Mucosa of descending colon (tissue), 3 donors: ENCODE results near the gene CPPED1. TPM values are rescaled to one million over a fixed set of nuclear protein-coding genes. Genes with fewer than 3 reads are reported as not detected.

Experiments used
- ATAC-seq: fragments of 200-7000 bp; cut with Tn5 transposase; one replicate; pipeline ENCODE4 v1.9.1; 2020; ENCODE audit warnings: mild to moderate bottlenecking, moderate library complexity
- DNase-seq, 3 donors: peaks; one replicate each; pipeline ENCODE4 v3.0.0-alpha.2; 2020
- H3K36me3 ChIP-seq: fragments of 200-600 bp; one replicate; pipeline ENCODE4 v1.8.0; 2021; ENCODE audit warnings: low read depth, mild to moderate bottlenecking
- H3K4me1 ChIP-seq: fragments of 200-600 bp; one replicate; pipeline ENCODE4 v1.8.0; 2021; ENCODE audit warnings: low read depth, mild to moderate bottlenecking
- H3K4me3 ChIP-seq: fragments of 200-600 bp; one replicate; pipeline ENCODE4 v1.8.0; 2021; ENCODE audit warnings: mild to moderate bottlenecking
- H3K9me3 ChIP-seq: fragments of 200-600 bp; one replicate; pipeline ENCODE4 v1.8.0; 2021; ENCODE audit warnings: mild to moderate bottlenecking
- CTCF ChIP-seq: fragments of 200-600 bp; IDR thresholded peaks from one replicate; pipeline ENCODE4 v1.8.0; 2022; ENCODE audit warnings: antibody characterized with exemption, mild to moderate bottlenecking
- intact Hi-C, 2 donors: fragments of 100-400 bp; cut with DNase I in 1 of 2; cut with micrococcal nuclease in 1 of 2; formaldehyde crosslinking; loops; one replicate each; pipeline versions ENCODE4 v1.11.0 to v1.11.1; 2022; cut with DNase I, micrococcal nuclease
- total RNA-seq, 3 donors: library from RNA; stranded (reverse); fragmentation: NEBNext Ultra II Directional in 2 of 3; extraction: Animal tissue kit (Norgen Biotek cat#: 25700) in 2 of 3; gene quantifications; one replicate each; pipeline versions ENCODE4 v1.2.1 to v1.2.4, GENCODE V29; 2021 to 2023
- donor health status: DM: no; HTN: no; CAD: no; lungs with moderate emphysema.
- donor health status: DM: no; HTN: no; CAD: no.
- donor health status: DM: no; HTN: yes; CAD: no.

CPPED1 gene
- total RNA-seq, 3 donors from 2014 or later = 18.9 to 25.0 (median 23.4) TPM

- H3K36me3 ChIP-seq = no peaks in the 10 kb centered on the region
- DNase-seq = no peak
- intact Hi-C loops = no loop called here
- no peak overlapping the region for H3K4me3 ChIP-seq
- no peaks in the 10 kb centered on the region for H3K4me1 ChIP-seq
- ATAC-seq = no peak
- TF ChIP-seq CTCF = no peak
- H3K9me3 ChIP-seq = no peaks in the 10 kb centered on the region
These were observed 178.0 kb downstream of the CPPED1 start for GRCh38 chr16:12625716-12626115.

GRCh38 chr16:12625068-12625467 lies 178.6 kb downstream of the CPPED1 start:
- intact Hi-C loops = no loop called here
- TF ChIP-seq CTCF = no peak
- no peaks in the 10 kb centered on the region for H3K4me1 ChIP-seq
- no peak for ATAC-seq
- DNase-seq = no peak
- H3K36me3 ChIP-seq = no peaks in the 10 kb centered on the region
- H3K4me3 ChIP-seq = no peak overlapping the region
- no peaks in the 10 kb centered on the region for H3K9me3 ChIP-seq

GRCh38 chr16:12620150-12620549 lies 183.5 kb downstream of the CPPED1 start:
- TF ChIP-seq CTCF = no peak
- Histone ChIP-seq H3K36me3 (no peaks in the 10 kb centered on the region), H3K4me1 (no peaks in the 10 kb centered on the region), H3K4me3 (no peak overlapping the region), H3K9me3 (no peaks in the 10 kb centered on the region)
- ATAC-seq = no peak
- no peak for DNase-seq
- intact Hi-C loops = no loop called here

GRCh38 chr16:12618515-12618914 lies 185.2 kb downstream of the CPPED1 start:
- H3K4me3 ChIP-seq = no peak overlapping the region
- no peaks in the 10 kb centered on the region for H3K9me3 ChIP-seq
- DNase-seq = no peak
- no peak for TF ChIP-seq CTCF
- intact Hi-C loops = no loop called here
- H3K36me3 ChIP-seq = no peaks in the 10 kb centered on the region
- no peak for ATAC-seq
- no peaks in the 10 kb centered on the region for H3K4me1 ChIP-seq

GRCh38 chr16:12617401-12617819 lies 186.3 kb downstream of the CPPED1 start:
- TF ChIP-seq CTCF = no peak
- no peaks in the 10 kb centered on the region for H3K4me1 ChIP-seq
- DNase-seq (no peak), ATAC-seq (no peak)
- no peaks in the 10 kb centered on the region for H3K9me3 ChIP-seq
- H3K36me3 ChIP-seq = no peaks in the 10 kb centered on the region
- no peak overlapping the region for H3K4me3 ChIP-seq
- intact Hi-C loops = no loop called here

GRCh38 chr16:12614662-12615278 lies 188.9 kb downstream of the CPPED1 start:
- DNase-seq = no peak
- TF ChIP-seq CTCF = no peak
- intact Hi-C loops = no loop called here
- Histone ChIP-seq H3K9me3 (no peaks in the 10 kb centered on the region), H3K4me1 (no peaks in the 10 kb centered on the region), H3K4me3 (no peak overlapping the region), H3K36me3 (no peaks in the 10 kb centered on the region)
- ATAC-seq = no peak
